Trophoblast cell (in vitro differentiated cells and primary cell): ENCODE results near the gene CROCC2.

ENCODE experiments used
- DNase-seq, 2 donors: peaks; one replicate each; pipeline ENCODE4 v3.0.0-alpha.2; 2016
- H2AFZ ChIP-seq: 2 replicates; pipeline ENCODE4 v1.6.1; 2013; ENCODE audit warnings: low read length, moderate library complexity, mild to moderate bottlenecking; ENCODE audit not compliant: insufficient read depth, poor library complexity
- H2AK5ac ChIP-seq: 2 replicates; pipeline ENCODE4 v1.6.1; 2013; ENCODE audit warnings: mild to moderate bottlenecking, low read length
- H2BK120ac ChIP-seq: 2 replicates; pipeline ENCODE4 v1.6.1; 2013; ENCODE audit warnings: low read length, mild to moderate bottlenecking, moderate library complexity; ENCODE audit not compliant: insufficient read depth, poor library complexity
- H2BK12ac ChIP-seq: 2 replicates; pipeline ENCODE4 v1.6.1; 2013; ENCODE audit warnings: mild to moderate bottlenecking, low read length, moderate library complexity
- H2BK5ac ChIP-seq: 2 replicates; pipeline ENCODE4 v1.6.1; 2013; ENCODE audit warnings: low read length, low read depth, moderate library complexity, mild to moderate bottlenecking; ENCODE audit not compliant: poor library complexity
- H3K14ac ChIP-seq: 2 replicates; pipeline ENCODE4 v1.6.1; 2013; ENCODE audit warnings: mild to moderate bottlenecking, low read length
- H3K18ac ChIP-seq: 2 replicates; pipeline ENCODE4 v1.6.1; 2013; ENCODE audit warnings: mild to moderate bottlenecking, low read length
- H3K23ac ChIP-seq: 2 replicates; pipeline ENCODE4 v1.6.1; 2013; ENCODE audit warnings: low read length
- H3K27ac ChIP-seq: 2 replicates; pipeline ENCODE4 v1.5.1; 2013; ENCODE audit warnings: low read depth, mild to moderate bottlenecking, inconsistent platforms, low read length, moderate library complexity
- H3K27me3 ChIP-seq: 2 replicates; pipeline ENCODE4 v1.6.1; 2013; ENCODE audit warnings: inconsistent platforms, mild to moderate bottlenecking, low read length, moderate library complexity; ENCODE audit not compliant: insufficient read depth
- H3K36me3 ChIP-seq, 2 experiments: 1 replicate in 1 of 2; 2 replicates in 1 of 2; pipeline ENCODE4 v1.6.1; 2013; ENCODE audit warnings: low read length in 2 of 2, mild to moderate bottlenecking in 2 of 2, moderate library complexity in 1 of 2; ENCODE audit not compliant: insufficient read depth in 2 of 2, control insufficient read depth in 1 of 2
- H3K4ac ChIP-seq: 2 replicates; pipeline ENCODE4 v1.6.1; 2013; ENCODE audit warnings: low read depth, mild to moderate bottlenecking, low read length, moderate library complexity
- H3K4me1 ChIP-seq, 2 experiments: 1 replicate in 1 of 2; 2 replicates in 1 of 2; pipeline ENCODE4 v1.6.1; 2013; ENCODE audit warnings: low read length in 2 of 2, mild to moderate bottlenecking in 2 of 2, moderate library complexity in 1 of 2; ENCODE audit not compliant: insufficient read depth in 2 of 2, control insufficient read depth in 1 of 2
- H3K4me2 ChIP-seq: 2 replicates; pipeline ENCODE4 v1.6.1; 2013; ENCODE audit warnings: inconsistent platforms, mild to moderate bottlenecking, low read length, moderate library complexity
- H3K4me3 ChIP-seq: 2 replicates; pipeline ENCODE4 v1.5.1; 2013; ENCODE audit warnings: mild to moderate bottlenecking, low read depth, low read length, inconsistent platforms
- H3K79me1 ChIP-seq: one replicate; pipeline ENCODE4 v1.6.1; 2013; ENCODE audit warnings: low read length
- H3K79me2 ChIP-seq: 2 replicates; pipeline ENCODE4 v1.6.1; 2013; ENCODE audit warnings: low read length, mild to moderate bottlenecking; ENCODE audit not compliant: control insufficient read depth, insufficient read depth, poor library complexity
- H3K9ac ChIP-seq: 2 replicates; pipeline ENCODE4 v1.6.1; 2013; ENCODE audit warnings: mild to moderate bottlenecking, low read length
- H3K9me3 ChIP-seq: 2 replicates; pipeline ENCODE4 v1.6.1; 2013; ENCODE audit warnings: low read depth, mild to moderate bottlenecking, control low read depth, inconsistent platforms, low read length; ENCODE audit not compliant: insufficient read depth
- H4K12ac ChIP-seq: 2 replicates; pipeline ENCODE4 v1.6.1; 2013; ENCODE audit warnings: low read depth, mild to moderate bottlenecking, low read length, moderate library complexity
- H4K8ac ChIP-seq: 2 replicates; pipeline ENCODE4 v1.6.1; 2013; ENCODE audit warnings: low read depth, mild to moderate bottlenecking, low read length, moderate library complexity
- H4K91ac ChIP-seq: one replicate; pipeline ENCODE4 v1.6.1; 2013; ENCODE audit warnings: low read depth, mild to moderate bottlenecking, low read length, moderate library complexity
- WGBS: extraction: QIAGEN DNeasy Blood & Tissue Kit; methylation state at CpG from one replicate; pipeline ENCODE4 v1.1.7; 2013; ENCODE audit warnings: missing lambda C conversion rate; ENCODE audit not compliant: insufficient read length, insufficient coverage; ENCODE audit errors: extremely low coverage; 5-methylcytosine and 5-hydroxymethylcytosine counted together

Gene CROCC2

GRCh38 chr2:240893363-240893844, 12.7 kb upstream of the CROCC2 start:
- Histone ChIP-seq H3K27me3 (no peaks in the 10 kb centered on the region), H3K4me2 (peak overlapping the region; percentile 26), H3K4me3 (no peak overlapping the region), H3K79me2 (no peaks in the 10 kb centered on the region), H4K12ac (no peak overlapping the region), H3K9me3 (no peaks in the 10 kb centered on the region), H3K36me3 (no peaks in the 10 kb centered on the region), H2AFZ (no peak overlapping the region), H2BK120ac (no peak overlapping the region), H2AK5ac (no peak overlapping the region), H3K79me1 (no peaks in the 10 kb centered on the region), H3K27ac (no peak overlapping the region), H3K14ac (no peak overlapping the region), H3K4me1 (peaks cover 35 to 43% of the 10 kb centered on the region in 2 experiments), H4K8ac (no peak overlapping the region), H2BK12ac (no peak overlapping the region), H3K9ac (no peak overlapping the region), H3K23ac (no peak overlapping the region), H3K4ac (no peak overlapping the region), H2BK5ac (no peak overlapping the region), H3K18ac (no peak overlapping the region), H4K91ac (no peak overlapping the region)
- WGBS, result no CpG with 5 or more reads among the region's 17 CpGs
- DNase-seq, result peak; percentile 71 to 72

- Histone ChIP-seq H3K4me3 (no peak overlapping the region), H4K91ac (no peak overlapping the region), H2AFZ (no peak overlapping the region), H3K14ac (no peak overlapping the region), H3K27me3 (no peaks in the 10 kb centered on the region), H3K27ac (no peak overlapping the region), H3K4ac (no peak overlapping the region), H2BK5ac (no peak overlapping the region), H2BK12ac (no peak overlapping the region), H3K9ac (no peak overlapping the region), H3K79me1 (no peaks in the 10 kb centered on the region), H4K8ac (no peak overlapping the region), H3K9me3 (no peaks in the 10 kb centered on the region), H2AK5ac (no peak overlapping the region), H3K79me2 (no peaks in the 10 kb centered on the region), H4K12ac (no peak overlapping the region), H3K36me3 (no peaks in the 10 kb centered on the region), H2BK120ac (no peak overlapping the region), H3K4me1 (peaks cover 38 to 44% of the 10 kb centered on the region in 2 experiments), H3K4me2 (no peak overlapping the region), H3K23ac (no peak overlapping the region), H3K18ac (no peak overlapping the region)
- no CpG with 5 or more reads among the region's 9 CpGs for WGBS
- peak; percentile 22 to 60 for DNase-seq
Observed at GRCh38 chr2:240894006-240894405, 12.1 kb upstream of the CROCC2 start.

- H3K9me3 ChIP-seq, result no peaks in the 10 kb centered on the region
- DNase-seq, result no peak
- no CpG with 5 or more reads among the region's 28 CpGs for WGBS
- H2AK5ac ChIP-seq, result no peak overlapping the region
- H4K8ac ChIP-seq, result no peak overlapping the region
- no peak overlapping the region for H2BK120ac ChIP-seq
- H4K91ac ChIP-seq, result no peak overlapping the region
- H3K79me1 ChIP-seq, result no peaks in the 10 kb centered on the region
- H3K4me1 ChIP-seq, result peaks cover 28 to 36% of the 10 kb centered on the region in 2 experiments
- no peak overlapping the region for H3K4ac ChIP-seq
- H2BK12ac ChIP-seq, result no peak overlapping the region
- H3K14ac ChIP-seq, result no peak overlapping the region
- no peak overlapping the region for H3K4me3 ChIP-seq
- no peaks in the 10 kb centered on the region for H3K79me2 ChIP-seq
- no peak overlapping the region for H3K9ac ChIP-seq
- no peak overlapping the region for H3K23ac ChIP-seq
- H3K27ac ChIP-seq, result no peak overlapping the region
- no peak overlapping the region for H3K4me2 ChIP-seq
- H2AFZ ChIP-seq, result no peak overlapping the region
- H3K27me3 ChIP-seq, result no peaks in the 10 kb centered on the region
- H4K12ac ChIP-seq, result no peak overlapping the region
- H3K36me3 ChIP-seq, result no peaks in the 10 kb centered on the region
- no peak overlapping the region for H3K18ac ChIP-seq
- H2BK5ac ChIP-seq, result no peak overlapping the region
Observed at GRCh38 chr2:240894836-240895558, 11.1 kb upstream of the CROCC2 start.

DNA sequence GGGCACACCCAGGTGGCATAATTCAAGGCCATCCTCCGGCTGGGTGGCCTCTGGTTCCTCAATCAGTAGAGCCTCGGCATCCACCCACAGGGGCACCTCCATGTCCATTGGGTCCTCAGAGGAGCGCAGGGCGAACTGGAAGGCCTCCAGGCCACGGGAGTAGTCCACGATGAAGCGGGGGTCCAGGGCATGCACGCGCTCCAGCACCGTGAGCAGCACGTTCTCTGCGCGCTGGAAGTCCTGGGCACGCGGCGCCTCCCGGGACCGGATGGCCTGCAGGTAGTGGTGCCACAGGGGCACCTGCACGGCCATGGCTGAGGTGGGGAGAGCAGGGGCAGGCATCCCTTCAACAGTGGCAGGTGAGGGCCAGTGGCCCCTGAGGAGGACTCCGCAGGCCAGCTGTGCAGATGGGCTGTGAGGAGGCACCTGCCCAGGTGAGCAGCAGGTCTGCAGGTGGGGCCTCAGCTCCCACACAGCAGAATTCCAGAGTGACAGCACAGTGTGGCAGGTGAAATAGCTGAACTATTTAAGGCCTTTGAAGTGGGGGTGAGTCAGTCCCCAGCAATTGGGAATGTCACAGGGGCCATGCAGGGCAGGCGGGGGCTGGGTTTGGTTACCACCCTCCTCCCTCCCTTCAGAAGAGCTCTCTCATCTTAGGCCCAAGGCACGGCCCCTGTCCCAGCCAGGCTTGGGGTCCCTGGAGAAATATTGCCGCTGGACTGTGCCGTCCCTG, 10.3 kb upstream of the CROCC2 start, which contains the start of gene MAB21L4:
Gene MAB21L4 (minus strand): TSS at position 501 of the 733 bp plus-strand sequence. CDS start 159 bp downstream, at position 342.
- Histone ChIP-seq H3K36me3 (no peaks in the 10 kb centered on the region), H4K12ac (no peak within 1 kb of the TSS), H3K9ac (no peak within 1 kb of the TSS), H2BK5ac (no peak within 1 kb of the TSS), H2BK12ac (no peak within 1 kb of the TSS), H3K18ac (no peak within 1 kb of the TSS), H3K4ac (no peak within 1 kb of the TSS), H3K27ac (no peak within 1 kb of the TSS), H3K79me2 (no peaks in the 10 kb centered on the region), H3K9me3 (peaks cover 3% of the 10 kb centered on the region), H2AK5ac (no peak within 1 kb of the TSS), H4K8ac (no peak within 1 kb of the TSS), H3K4me1 (peaks cover 28 to 34% of the 10 kb centered on the region in 2 experiments), H3K14ac (no peak within 1 kb of the TSS), H3K4me3 (no peak within 1 kb of the TSS), H3K27me3 (no peaks in the 10 kb centered on the region), H2AFZ (no peak within 1 kb of the TSS), H2BK120ac (no peak within 1 kb of the TSS), H4K91ac (no peak within 1 kb of the TSS), H3K79me1 (no peaks in the 10 kb centered on the region), H3K4me2 (no peak within 1 kb of the TSS), H3K23ac (no peak within 1 kb of the TSS)
- no CpG with 5 or more reads among the region's 24 CpGs for WGBS
- peak; percentile 76 to 88 for DNase-seq
